Upper lobe of left lung (tissue), 4 donors: ENCODE results near the gene PAF1.
A peak's percentile ranks its signal among the peaks of the same experiment; 100 is the strongest.

Experiments
- CTCF ChIP-seq, 6 experiments: fragments of 450-650 bp in 4 of 6; fragments of 200-600 bp in 2 of 6; sonication (generic) in 2 of 6; IDR thresholded peaks; one replicate each; pipeline ENCODE4 v1.5.1; 2016 to 2019; ENCODE audit warnings: antibody characterized with exemption in 6 of 6
- POLR2A ChIP-seq, 4 donors: fragments of 450-650 bp; IDR thresholded peaks; one replicate each; pipeline ENCODE4 v1.5.1; 2016 to 2017; ENCODE audit warnings: antibody characterized with exemption in 4 of 4, mild to moderate bottlenecking in 2 of 4
- POLR2AphosphoS5 ChIP-seq, 2 donors: sonication (generic); formaldehyde crosslinking; IDR thresholded peaks; one replicate each; pipeline ENCODE4 v1.5.1; 2017; ENCODE audit warnings: antibody characterized with exemption in 2 of 2

GRCh38 chr19:39398297-39398864 is 7.5 kb upstream of the PAF1 start:
- TF ChIP-seq CTCF (IDR thresholded peaks at IDR 0.05) (no peak), POLR2AphosphoS5 (IDR thresholded peaks at IDR 0.05) (peak; percentile 72 to 74), POLR2A (IDR thresholded peaks at IDR 0.05) (peak in 2 of 4 donors; percentile 17 to 75)
